ENCODE measurements around the gene TUBB4B. TPM values are rescaled to one million over a fixed set of nuclear protein-coding genes. Genes with fewer than 3 reads are reported as not detected.

TUBB4B gene
- polyA plus RNA-seq, 1 of the 3 experiments (the other 2 are of a cell fraction) = 508 TPM

- no peak overlapping the region for H2AFZ ChIP-seq (ENCODE audit: low read depth)
- H3K27me3 ChIP-seq (ENCODE audit: insufficient read depth) = no peaks in the 10 kb centered on the region
- H3K4me3 ChIP-seq (ENCODE audit: low read depth in 2 of 2, low read length in 1 of 2) = no peak overlapping the region
- POLR2A ChIA-PET = interaction anchor here (1.9 kb wide), 1 partner anchor 28 kb away, joined by 6 read pairs; the partner anchor contains the start of gene TUBB4B
- H3K4me1 ChIP-seq (ENCODE audit: control insufficient read depth in 1 of 2, insufficient read depth in 2 of 2, low read depth in 1 of 2, low read length in 1 of 2) = no peaks in the 10 kb centered on the region
- H3K9me3 ChIP-seq = no peaks in the 10 kb centered on the region
- peaks cover 0 to 14% of the 10 kb centered on the region in 2 experiments for H3K36me3 ChIP-seq (replicated peaks in 1 of 2; ENCODE audit: control insufficient read depth in 1 of 2, insufficient read depth in 2 of 2, low read length in 1 of 2)
- H3K79me2 ChIP-seq (ENCODE audit: insufficient read depth) = peaks cover 8% of the 10 kb centered on the region; the same call in 1 of the 2 replicates
- no peaks in the 10 kb centered on the region for H3K9me2 ChIP-seq
- H3K27ac ChIP-seq (ENCODE audit: low read depth in 2 of 2, low read length in 1 of 2) = no peak overlapping the region
- TF ChIP-seq ZBTB33 (IDR thresholded peaks at IDR 0.05; ENCODE audit: borderline replicate concordance, low read depth) (no peak), FOXJ3 (CRISPR knock-in tag; IDR thresholded peaks at IDR 0.05) (no peak), CHD2 (IDR thresholded peaks at IDR 0.05; ENCODE audit: low read length, partially characterized antibody) (no peak), GABPA (IDR thresholded peaks at IDR 0.05; ENCODE audit: low read depth) (no peak), USF1 (IDR thresholded peaks at IDR 0.05; ENCODE audit: borderline replicate concordance, low read depth) (no peak), MEF2A (IDR thresholded peaks at IDR 0.05; ENCODE audit: borderline replicate concordance, low read depth) (no peak)
- CTCF ChIA-PET = interaction anchor here (1.6 to 3.6 kb wide), 3 partner anchors 14 to 24 kb away, joined by 3 to 13 read pairs (median 4); partner anchors contain the start of gene RNF224
- no peaks in the 10 kb centered on the region for H4K20me1 ChIP-seq (ENCODE audit: insufficient read depth)
- DNase-seq = no peak
- H3K4me2 ChIP-seq = no peak overlapping the region
- no peaks in the 10 kb centered on the region for H3F3A ChIP-seq (replicated peaks; ENCODE audit: insufficient read depth)
- WGBS (ENCODE audit: low lambda C conversion rate) = 91% methylated on average over 17 of the region's 21 CpGs
- H3K9ac ChIP-seq = no peak overlapping the region
Measured at GRCh38 chr9:137212520-137212919, 28.6 kb upstream of the TUBB4B start.

GRCh38 chr9:137213160-137214060 is 27.7 kb upstream of the TUBB4B start:
- POLR2A ChIA-PET = interaction anchor here (1.3 to 1.9 kb wide), 2 partner anchors 13 to 27 kb away, joined by 3 to 6 read pairs; partner anchors contain the start of genes TPRN and TUBB4B
- Histone ChIP-seq H3K79me2 (ENCODE audit: insufficient read depth) (peaks cover 1% of the 10 kb centered on the region; the same call in 1 of the 2 replicates), H3K9ac (no peak overlapping the region), H3K27me3 (ENCODE audit: insufficient read depth) (no peaks in the 10 kb centered on the region), H3K27ac (ENCODE audit: low read depth in 2 of 2, low read length in 1 of 2) (no peak overlapping the region), H3K4me2 (no peak overlapping the region), H3F3A (replicated peaks; ENCODE audit: insufficient read depth) (no peaks in the 10 kb centered on the region), H2AFZ (ENCODE audit: low read depth) (no peak overlapping the region), H3K4me1 (ENCODE audit: control insufficient read depth in 1 of 2, insufficient read depth in 2 of 2, low read depth in 1 of 2, low read length in 1 of 2) (no peaks in the 10 kb centered on the region), H3K9me2 (no peaks in the 10 kb centered on the region), H4K20me1 (ENCODE audit: insufficient read depth) (no peaks in the 10 kb centered on the region), H3K36me3 (replicated peaks in 1 of 2; ENCODE audit: control insufficient read depth in 1 of 2, insufficient read depth in 2 of 2, low read length in 1 of 2) (peaks cover 0 to 14% of the 10 kb centered on the region in 2 experiments), H3K9me3 (no peaks in the 10 kb centered on the region), H3K4me3 (ENCODE audit: low read depth in 2 of 2, low read length in 1 of 2) (no peak overlapping the region)
- peak; percentile 58 for DNase-seq
- TF ChIP-seq MEF2A (IDR thresholded peaks at IDR 0.05; ENCODE audit: borderline replicate concordance, low read depth) = no peak
- TF ChIP-seq CTCF (IDR thresholded peaks at IDR 0.05) = peak; percentile 24; the same call in 1 of the 2 replicates
- WGBS (ENCODE audit: low lambda C conversion rate) = 94% methylated on average over 25 of the region's 49 CpGs
- CTCF ChIA-PET = interaction anchor here (0.9 to 1.9 kb wide), 5 partner anchors 14 to 305 kb away, joined by 3 to 6 read pairs (median 4); partner anchors contain the start of gene RNF224

All from SK-N-SH (cell line).